Thyroid gland (tissue), 4 donors: ENCODE measurements around the gene TBC1D24.
"Not testable (repeated sequence)": the region's sequence is repeated elsewhere in the genome, so short reads cannot be mapped to it uniquely, and the experiment has no call there.

Experiments
- POLR2A ChIP-seq, 2 donors: fragments of 450-650 bp; IDR thresholded peaks; one replicate each; pipeline ENCODE4 v1.6.1; 2017; ENCODE audit warnings: antibody characterized with exemption in 2 of 2, mild to moderate bottlenecking in 2 of 2, moderate library complexity in 1 of 2
- TF ChIP-seq, protein P1 (sequence below), 6 experiments: fragments of 200-600 bp in 3 of 6; fragments of 450-650 bp in 3 of 6; sonication (generic) in 3 of 6; IDR thresholded peaks; one replicate each; pipeline ENCODE4 v1.5.1; 2016 to 2019; ENCODE audit warnings: antibody characterized with exemption in 6 of 6, mild to moderate bottlenecking in 2 of 6, inconsistent platforms in 1 of 6, moderate library complexity in 1 of 6

DNA sequence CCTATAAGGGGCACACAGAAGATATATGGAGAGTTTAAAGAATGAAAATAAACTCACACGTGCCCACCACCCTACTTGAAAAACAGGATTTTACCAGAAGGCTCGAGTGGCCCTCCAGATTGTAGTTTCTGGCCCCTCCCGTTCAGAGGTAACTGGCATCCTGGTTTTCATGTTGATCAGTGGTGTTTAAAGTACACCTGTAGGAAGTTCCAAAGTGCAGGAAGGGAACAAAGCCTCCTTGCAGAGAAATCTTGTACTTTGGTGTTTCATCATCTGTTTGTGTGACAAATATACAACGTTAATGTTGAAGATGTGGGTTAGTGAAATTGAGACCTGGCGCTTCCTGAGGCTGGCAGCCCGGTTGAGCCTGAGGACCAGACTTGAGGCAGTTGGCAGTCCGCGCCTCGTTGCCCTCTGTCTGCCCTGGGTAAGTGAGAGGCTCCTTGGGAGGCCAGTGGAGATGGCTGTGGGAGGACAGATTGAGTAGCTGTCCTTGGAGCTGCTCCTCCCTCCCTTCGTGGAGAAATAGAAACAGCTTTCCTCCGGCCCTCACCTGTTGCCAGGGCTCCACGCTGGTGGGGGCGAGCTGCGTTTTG lies 75.5 kb downstream of the TBC1D24 start:
- TF ChIP-seq, protein P1, sequence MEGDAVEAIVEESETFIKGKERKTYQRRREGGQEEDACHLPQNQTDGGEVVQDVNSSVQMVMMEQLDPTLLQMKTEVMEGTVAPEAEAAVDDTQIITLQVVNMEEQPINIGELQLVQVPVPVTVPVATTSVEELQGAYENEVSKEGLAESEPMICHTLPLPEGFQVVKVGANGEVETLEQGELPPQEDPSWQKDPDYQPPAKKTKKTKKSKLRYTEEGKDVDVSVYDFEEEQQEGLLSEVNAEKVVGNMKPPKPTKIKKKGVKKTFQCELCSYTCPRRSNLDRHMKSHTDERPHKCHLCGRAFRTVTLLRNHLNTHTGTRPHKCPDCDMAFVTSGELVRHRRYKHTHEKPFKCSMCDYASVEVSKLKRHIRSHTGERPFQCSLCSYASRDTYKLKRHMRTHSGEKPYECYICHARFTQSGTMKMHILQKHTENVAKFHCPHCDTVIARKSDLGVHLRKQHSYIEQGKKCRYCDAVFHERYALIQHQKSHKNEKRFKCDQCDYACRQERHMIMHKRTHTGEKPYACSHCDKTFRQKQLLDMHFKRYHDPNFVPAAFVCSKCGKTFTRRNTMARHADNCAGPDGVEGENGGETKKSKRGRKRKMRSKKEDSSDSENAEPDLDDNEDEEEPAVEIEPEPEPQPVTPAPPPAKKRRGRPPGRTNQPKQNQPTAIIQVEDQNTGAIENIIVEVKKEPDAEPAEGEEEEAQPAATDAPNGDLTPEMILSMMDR (IDR thresholded peaks at IDR 0.05) = not testable (repeated sequence)
- not testable (repeated sequence) for TF ChIP-seq POLR2A (IDR thresholded peaks at IDR 0.05)
